HG02642 (cell line): Measurements from ENCODE around the gene MNAT1.

Experiments
- ATAC-seq: cut with Tn5 transposase; IDR thresholded peaks from one replicate; pipeline ENCODE4 v1.9.1; 2021; ENCODE audit warnings: mild to moderate bottlenecking; ENCODE audit not compliant: unreplicated experiment, poor library complexity

MNAT1 gene

DNA sequence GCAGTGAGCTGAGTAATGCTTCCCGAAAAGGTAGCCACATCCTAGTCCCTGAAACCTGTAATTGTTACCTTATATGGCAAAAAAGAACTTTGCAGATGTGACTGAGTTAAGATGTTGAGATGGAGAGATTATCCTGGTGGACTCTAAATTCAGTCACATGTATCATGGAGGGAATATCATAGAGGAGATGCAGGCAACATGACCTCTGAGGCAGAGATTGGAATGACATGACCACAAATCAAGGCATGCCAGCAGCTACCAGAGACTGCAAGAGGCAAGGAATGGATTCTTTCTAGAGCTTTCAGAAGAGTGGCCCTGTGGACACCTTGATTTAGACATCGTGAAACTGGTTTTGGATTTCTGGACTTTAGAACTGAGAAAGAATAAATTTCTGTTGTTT is 265.0 kb downstream of the MNAT1 start:
- ATAC-seq = no peak

DNA sequence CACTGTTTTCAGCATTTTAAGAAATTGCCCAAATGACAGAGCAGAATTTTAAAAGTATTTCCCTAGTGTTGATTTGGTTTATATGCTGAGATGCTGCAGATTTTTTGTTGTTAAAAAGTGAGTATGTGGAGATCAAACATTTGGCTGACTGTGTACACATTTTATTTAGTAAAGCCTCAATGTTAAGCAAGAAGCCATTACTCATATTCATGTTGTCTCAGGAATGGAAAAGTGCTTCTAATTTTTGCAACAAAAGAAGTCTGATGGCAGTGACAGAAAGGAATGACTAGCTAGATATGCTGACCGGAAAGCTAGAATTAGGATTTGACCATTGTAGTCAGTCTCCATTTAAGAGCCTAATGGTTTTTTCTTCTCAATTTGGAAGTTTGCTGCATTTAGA is 269.0 kb downstream of the MNAT1 start:
- no peak for ATAC-seq

DNA sequence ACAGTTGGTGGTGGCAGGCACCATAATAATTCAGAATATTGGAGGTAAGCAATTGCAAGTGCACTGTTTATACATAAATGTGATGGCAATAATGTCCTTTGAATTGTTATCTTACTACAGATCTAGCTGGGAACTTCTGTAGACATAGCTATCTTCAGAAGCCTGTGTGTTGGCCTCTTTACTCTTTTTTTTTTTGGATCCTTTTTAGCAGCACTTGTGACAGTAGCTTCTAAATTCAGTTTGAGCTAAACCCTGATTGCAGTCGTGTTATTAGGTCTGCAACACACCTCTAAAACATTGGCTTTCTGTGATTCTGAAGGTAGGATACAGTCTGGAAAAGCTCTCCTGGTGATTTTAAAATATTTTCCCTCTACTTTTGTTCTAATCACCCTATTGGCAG is 285.0 kb downstream of the MNAT1 start:
- no peak for ATAC-seq
